ENCODE data around the gene INCENP. TPM values are rescaled to one million over a fixed set of nuclear protein-coding genes. Genes with fewer than 3 reads are reported as not detected.

The INCENP gene
- total RNA-seq, 2 donors from 2014 or later = 10.3 to 33.7 TPM

GRCh38 chr11:62133328-62134065 is 9.7 kb downstream of the INCENP start:
- WGBS = 82% methylated on average over 16 of the region's 16 CpGs
- peaks cover 0 to 3% of the 10 kb centered on the region in 2 donors for H3K36me3 ChIP-seq
- no peak overlapping the region for H3K4me3 ChIP-seq
- no peak for DNase-seq (ENCODE audit: low spot score)
- no peak overlapping the region for H3K27ac ChIP-seq
- no peaks in the 10 kb centered on the region for H3K9me3 ChIP-seq
- TF ChIP-seq POLR2A (IDR thresholded peaks at IDR 0.05) (no peak), POLR2AphosphoS5 (IDR thresholded peaks at IDR 0.05) (no peak), CTCF (IDR thresholded peaks at IDR 0.05) (no peak)
- H3K27me3 ChIP-seq (replicated peaks; ENCODE audit: insufficient read depth) = no peaks in the 10 kb centered on the region
- no peaks in the 10 kb centered on the region for H3K4me1 ChIP-seq (replicated peaks)
- intact Hi-C loops (cut with DNase I) = no loop called here

GRCh38 chr11:62137276-62137861 is 13.6 kb downstream of the INCENP start:
- no peak for DNase-seq (ENCODE audit: low spot score)
- intact Hi-C loops (cut with DNase I) = no loop called here
- no peak for TF ChIP-seq CTCF (IDR thresholded peaks at IDR 0.05)
- no peak for TF ChIP-seq POLR2A (IDR thresholded peaks at IDR 0.05)
- no peak for TF ChIP-seq POLR2AphosphoS5 (IDR thresholded peaks at IDR 0.05)
- Histone ChIP-seq H3K36me3 (peaks cover 0 to 3% of the 10 kb centered on the region in 2 donors), H3K4me1 (replicated peaks) (no peaks in the 10 kb centered on the region), H3K9me3 (no peaks in the 10 kb centered on the region), H3K27ac (no peak overlapping the region), H3K27me3 (replicated peaks; ENCODE audit: insufficient read depth) (no peaks in the 10 kb centered on the region), H3K4me3 (no peak overlapping the region)
- 89% methylated on average over 6 of the region's 7 CpGs for WGBS

GRCh38 chr11:62137881-62138629 is 14.2 kb downstream of the INCENP start:
- no peak for DNase-seq (ENCODE audit: low spot score)
- H3K36me3 ChIP-seq = no peaks in the 10 kb centered on the region
- no peak for TF ChIP-seq CTCF (IDR thresholded peaks at IDR 0.05)
- no peak for TF ChIP-seq POLR2AphosphoS5 (IDR thresholded peaks at IDR 0.05)
- TF ChIP-seq POLR2A (IDR thresholded peaks at IDR 0.05) = no peak
- H3K27ac ChIP-seq = no peak overlapping the region
- no peaks in the 10 kb centered on the region for H3K4me1 ChIP-seq (replicated peaks)
- H3K27me3 ChIP-seq (replicated peaks; ENCODE audit: insufficient read depth) = no peaks in the 10 kb centered on the region
- 98% methylated on average over 14 of the region's 14 CpGs for WGBS
- intact Hi-C loops (cut with DNase I) = no loop called here
- H3K4me3 ChIP-seq = no peak overlapping the region
- H3K9me3 ChIP-seq = no peaks in the 10 kb centered on the region

- no peak for DNase-seq (ENCODE audit: low spot score)
- Histone ChIP-seq H3K36me3 (no peaks in the 10 kb centered on the region), H3K4me3 (no peak overlapping the region), H3K9me3 (no peaks in the 10 kb centered on the region), H3K27me3 (replicated peaks; ENCODE audit: insufficient read depth) (no peaks in the 10 kb centered on the region), H3K4me1 (replicated peaks) (no peaks in the 10 kb centered on the region), H3K27ac (no peak overlapping the region)
- intact Hi-C loops (cut with DNase I) = no loop called here
- no peak for TF ChIP-seq POLR2A (IDR thresholded peaks at IDR 0.05)
- no peak for TF ChIP-seq CTCF (IDR thresholded peaks at IDR 0.05)
- no peak for TF ChIP-seq POLR2AphosphoS5 (IDR thresholded peaks at IDR 0.05)
- 95% methylated on average over 16 of the region's 17 CpGs for WGBS
Observed at GRCh38 chr11:62138630-62139425, 15.0 kb downstream of the INCENP start.
